ENCODE results near the gene EPB41L4B. TPM values are rescaled to one million over a fixed set of nuclear protein-coding genes. Genes with fewer than 3 reads are reported as not detected.

EPB41L4B gene
- total RNA-seq, 1 experiment from 2014 or later = 20.2 TPM

GRCh38 chr9:109273869-109274268, 47.0 kb downstream of the EPB41L4B start:
- ChIA-PET POLR2A (no interaction called here), CTCF (no interaction called here)
- peaks cover 6% of the 10 kb centered on the region for H3K36me3 Mint-ChIP-seq (ENCODE audit: insufficient read depth, unreplicated experiment)
- no peak for TF ChIP-seq CTCF (IDR thresholded peaks at IDR 0.05; ENCODE audit: unreplicated experiment)
- BruUV-seq (replicated peaks) = no TSS peak
- H3K27me3 Mint-ChIP-seq (ENCODE audit: insufficient read depth, unreplicated experiment) = no peaks in the 10 kb centered on the region
- peaks cover 17% of the 10 kb centered on the region for H3K4me1 Mint-ChIP-seq (ENCODE audit: insufficient read depth, unreplicated experiment)
- intact Hi-C loops (cut with micrococcal nuclease) = no loop called here
- H3K4me3 Mint-ChIP-seq (ENCODE audit: unreplicated experiment) = no peak overlapping the region
- DNase-seq (ENCODE audit: unreplicated experiment) = no peak
- no peak overlapping the region for H3K27ac Mint-ChIP-seq (ENCODE audit: low read depth, unreplicated experiment)
- H3K9me3 Mint-ChIP-seq (ENCODE audit: unreplicated experiment) = no peaks in the 10 kb centered on the region

- CTCF ChIA-PET = interaction anchor here (0.6 kb wide), 1 partner anchor 73 kb away, joined by 3 read pairs; no protein-coding TSS in a partner anchor
- intact Hi-C loops (cut with micrococcal nuclease) = no loop called here
- Mint-ChIP-seq H3K27ac (ENCODE audit: low read depth, unreplicated experiment) (no peak overlapping the region), H3K4me1 (ENCODE audit: insufficient read depth, unreplicated experiment) (peaks cover 17% of the 10 kb centered on the region), H3K36me3 (ENCODE audit: insufficient read depth, unreplicated experiment) (peaks cover 6% of the 10 kb centered on the region), H3K4me3 (ENCODE audit: unreplicated experiment) (no peak overlapping the region), H3K9me3 (ENCODE audit: unreplicated experiment) (no peaks in the 10 kb centered on the region), H3K27me3 (ENCODE audit: insufficient read depth, unreplicated experiment) (no peaks in the 10 kb centered on the region)
- no peak for DNase-seq (ENCODE audit: unreplicated experiment)
- BruUV-seq (replicated peaks) = no TSS peak
- POLR2A ChIA-PET = no interaction called here
- TF ChIP-seq CTCF (IDR thresholded peaks at IDR 0.05; ENCODE audit: unreplicated experiment) = no peak
These were observed 48.1 kb downstream of the EPB41L4B start for GRCh38 chr9:109272745-109273144.

GRCh38 chr9:109272045-109272444, 48.8 kb downstream of the EPB41L4B start:
- Mint-ChIP-seq H3K27me3 (ENCODE audit: insufficient read depth, unreplicated experiment) (no peaks in the 10 kb centered on the region), H3K9me3 (ENCODE audit: unreplicated experiment) (no peaks in the 10 kb centered on the region), H3K4me1 (ENCODE audit: insufficient read depth, unreplicated experiment) (peaks cover 17% of the 10 kb centered on the region), H3K27ac (ENCODE audit: low read depth, unreplicated experiment) (no peak overlapping the region), H3K4me3 (ENCODE audit: unreplicated experiment) (no peak overlapping the region), H3K36me3 (ENCODE audit: insufficient read depth, unreplicated experiment) (peaks cover 12% of the 10 kb centered on the region)
- ChIA-PET POLR2A (no interaction called here), CTCF (no interaction called here)
- no TSS peak for BruUV-seq (replicated peaks)
- no peak for DNase-seq (ENCODE audit: unreplicated experiment)
- TF ChIP-seq CTCF (IDR thresholded peaks at IDR 0.05; ENCODE audit: unreplicated experiment) = no peak
- intact Hi-C loops (cut with micrococcal nuclease) = no loop called here

- BruUV-seq (replicated peaks) = no TSS peak
- H3K36me3 Mint-ChIP-seq (ENCODE audit: insufficient read depth, unreplicated experiment) = peaks cover 19% of the 10 kb centered on the region
- no peak overlapping the region for H3K4me3 Mint-ChIP-seq (ENCODE audit: unreplicated experiment)
- no peaks in the 10 kb centered on the region for H3K9me3 Mint-ChIP-seq (ENCODE audit: unreplicated experiment)
- no peak overlapping the region for H3K27ac Mint-ChIP-seq (ENCODE audit: low read depth, unreplicated experiment)
- CTCF ChIA-PET = no interaction called here
- TF ChIP-seq CTCF (IDR thresholded peaks at IDR 0.05; ENCODE audit: unreplicated experiment) = no peak
- H3K4me1 Mint-ChIP-seq (ENCODE audit: insufficient read depth, unreplicated experiment) = peaks cover 17% of the 10 kb centered on the region
- intact Hi-C loops (cut with micrococcal nuclease) = no loop called here
- DNase-seq (ENCODE audit: unreplicated experiment) = no peak
- POLR2A ChIA-PET = no interaction called here
- H3K27me3 Mint-ChIP-seq (ENCODE audit: insufficient read depth, unreplicated experiment) = no peaks in the 10 kb centered on the region
These were observed 49.6 kb downstream of the EPB41L4B start for GRCh38 chr9:109270971-109271925.

Measured in MCF 10A (cell line).